A673 (cell line): ENCODE results near the gene ART4. TPM values are rescaled to one million over a fixed set of nuclear protein-coding genes. Genes with fewer than 3 reads are reported as not detected.
A peak's percentile ranks its signal among the peaks of the same experiment; 100 is the strongest.

Experiments
- BruUV-seq: library from RNA; stranded (reverse); fragments of 400-500 nt; replicated peaks from 2 replicates; lab custom pipeline; 2021; lab: Mats Ljungman, UMichigan
- CTCF ChIA-PET: fragments of 300-600 bp; sonication (Branson Sonifier 250); formaldehyde crosslinking; loops from one replicate; lab custom pipeline; 2022; ENCODE audit warnings: antibody characterized with exemption; lab: Charles Lee
- POLR2A ChIA-PET: fragments of 300-600 bp; sonication (Branson Sonifier 250); formaldehyde crosslinking; loops from one replicate; lab custom pipeline; 2022; ENCODE audit warnings: antibody characterized with exemption; ENCODE audit not compliant: low non-redundant PET; lab: Charles Lee
- DNase-seq: peaks from one replicate; pipeline ENCODE4 v3.0.0-alpha.2; 2015; ENCODE audit warnings: low spot score
- H3K27ac ChIP-seq: fragments of 200-600 bp; sonication (generic); 2 replicates; pipeline ENCODE4 v1.5.1; 2016; ENCODE audit warnings: mixed run types, low read depth, mild to moderate bottlenecking, mixed read lengths, antibody characterized with exemption, low read length; ENCODE audit not compliant: poor library complexity, severe bottlenecking
- H3K27me3 ChIP-seq: fragments of 200-600 bp; sonication (generic); replicated peaks from 2 replicates; pipeline ENCODE4 v1.6.1; 2017; ENCODE audit warnings: mixed run types, low read depth, mild to moderate bottlenecking, mixed read lengths, antibody characterized with exemption, low read length; ENCODE audit not compliant: insufficient read depth, poor library complexity
- H3K36me3 ChIP-seq: fragments of 200-600 bp; sonication (generic); 2 replicates; pipeline ENCODE4 v1.6.1; 2016; ENCODE audit warnings: mixed run types, mild to moderate bottlenecking, mixed read lengths, antibody characterized with exemption, low read length; ENCODE audit not compliant: insufficient read depth, poor library complexity, severe bottlenecking
- H3K4me1 ChIP-seq: fragments of 200-600 bp; sonication (generic); 2 replicates; pipeline ENCODE4 v1.6.1; 2017; ENCODE audit warnings: mixed run types, mild to moderate bottlenecking, mixed read lengths, antibody characterized with exemption, low read length; ENCODE audit not compliant: insufficient read depth, poor library complexity, severe bottlenecking
- H3K4me3 ChIP-seq: fragments of 200-600 bp; sonication (generic); 2 replicates; pipeline ENCODE4 v1.5.1; 2016; ENCODE audit warnings: low read depth, mixed run types, mild to moderate bottlenecking, mixed read lengths, low read length; ENCODE audit not compliant: poor library complexity, severe bottlenecking
- H3K9me3 ChIP-seq: fragments of 200-600 bp; sonication (generic); 2 replicates; pipeline ENCODE4 v1.6.1; 2016; ENCODE audit warnings: mixed run types, low read depth, mild to moderate bottlenecking, mixed read lengths, antibody characterized with exemption, low read length; ENCODE audit not compliant: poor library complexity, severe bottlenecking
- CTCF ChIP-seq: fragments of 300-800, 200-600 bp; sonication (generic); conservative IDR thresholded peaks from 2 replicates; pipeline ENCODE4 v1.5.1; 2017; ENCODE audit warnings: low read depth, mild to moderate bottlenecking, antibody characterized with exemption, low read length, moderate library complexity, mixed read lengths
- EZH2 ChIP-seq: fragments of 200-600 bp; sonication (generic); IDR thresholded peaks from 2 replicates; pipeline ENCODE4 v1.6.1; 2017; ENCODE audit warnings: borderline replicate concordance, low read depth, mild to moderate bottlenecking, mixed read lengths, antibody characterized with exemption, low read length; ENCODE audit not compliant: poor library complexity, severe bottlenecking
- intact Hi-C: fragments of 100-400 bp; cut with micrococcal nuclease; formaldehyde crosslinking; loops from one replicate; pipeline ENCODE4 v1.10.0; 2022; ENCODE audit not compliant: unreplicated experiment
- total RNA-seq: library from RNA; stranded (reverse); gene quantifications from 2 replicates; pipeline ENCODE4 v1.2.3, GENCODE V29; 2021

ART4 gene
- total RNA-seq, 1 experiment from 2014 or later, result not detected

GRCh38 chr12:14810953-14811483, 32.3 kb downstream of the ART4 start:
- Histone ChIP-seq H3K4me3 (no peak overlapping the region), H3K27ac (no peak overlapping the region), H3K36me3 (no peaks in the 10 kb centered on the region), H3K9me3 (no peaks in the 10 kb centered on the region), H3K27me3 (no peaks in the 10 kb centered on the region), H3K4me1 (no peaks in the 10 kb centered on the region)
- no TSS peak for BruUV-seq
- TF ChIP-seq CTCF (0 out of 2 replicates have a peak, but pooled peaks have one; percentile 32), EZH2 (no peak)
- POLR2A ChIA-PET, result interaction anchor here (0.5 kb wide), 1 partner anchor 49 kb away, joined by 3 read pairs; no protein-coding TSS in a partner anchor
- DNase-seq, result peak; percentile 9
- intact Hi-C loops, result no loop called here
- CTCF ChIA-PET, result interaction anchor here (0.6 to 1.1 kb wide), 3 partner anchors 185 to 774 kb away, joined by 3 to 7 read pairs (median 3); no protein-coding TSS in a partner anchor

- ChIA-PET POLR2A (interaction anchor here (0.5 kb wide), 1 partner anchor 49 kb away, joined by 3 read pairs; no protein-coding TSS in a partner anchor), CTCF (interaction anchor here (0.9 kb wide), 1 partner anchor 185 kb away, joined by 7 read pairs; no protein-coding TSS in a partner anchor)
- no peak for DNase-seq
- no TSS peak for BruUV-seq
- Histone ChIP-seq H3K4me1 (no peaks in the 10 kb centered on the region), H3K27me3 (no peaks in the 10 kb centered on the region), H3K4me3 (no peak overlapping the region), H3K9me3 (no peaks in the 10 kb centered on the region), H3K36me3 (no peaks in the 10 kb centered on the region), H3K27ac (no peak overlapping the region)
- TF ChIP-seq CTCF (no peak), EZH2 (no peak)
- intact Hi-C loops, result no loop called here
Observed at GRCh38 chr12:14810167-14810952, 33.0 kb downstream of the ART4 start.

- Histone ChIP-seq H3K9me3 (no peaks in the 10 kb centered on the region), H3K36me3 (peaks cover 22% of the 10 kb centered on the region), H3K27ac (peak overlapping the region; percentile 92), H3K27me3 (no peaks in the 10 kb centered on the region), H3K4me1 (peaks cover 17% of the 10 kb centered on the region), H3K4me3 (peak overlapping the region; percentile 79)
- TSS peak; percentile 88 for BruUV-seq
- DNase-seq, result no peak
- POLR2A ChIA-PET, result no interaction called here
- intact Hi-C loops, result loop anchor here (1.0 kb wide), 1 partner anchor 32 kb away; a partner anchor contains a TSS
- no peak for TF ChIP-seq CTCF
- TF ChIP-seq EZH2, result no peak
- CTCF ChIA-PET, result no interaction called here
Observed at GRCh38 chr12:14803830-14804160, 39.5 kb downstream of the ART4 start.
